ENCODE measurements around the gene LMAN2.

LMAN2 gene

GRCh38 chr5:177316005-177316404 is 35.5 kb downstream of the LMAN2 start:
- Histone ChIP-seq H3K27me3 (ENCODE audit: insufficient read depth, low read length) (no peaks in the 10 kb centered on the region), H3K36me3 (ENCODE audit: insufficient read depth, low read length) (peaks cover 10% of the 10 kb centered on the region), H3K27ac (ENCODE audit: low read depth, low read length, poor library complexity, severe bottlenecking) (no peak overlapping the region), H3K9ac (ENCODE audit: low read length) (no peak overlapping the region), H3K9me3 (ENCODE audit: low read length) (peaks cover 10% of the 10 kb centered on the region), H4K20me1 (ENCODE audit: insufficient read depth, low read length) (no peaks in the 10 kb centered on the region), H2AFZ (ENCODE audit: low read length) (no peak overlapping the region), H3K9me2 (ENCODE audit: low read depth, low read length) (no peaks in the 10 kb centered on the region), H3K4me2 (ENCODE audit: low read length) (no peak overlapping the region), H3K79me2 (ENCODE audit: insufficient read depth, low read length) (no peaks in the 10 kb centered on the region), H3K4me3 (ENCODE audit: low read depth, low read length, poor library complexity, severe bottlenecking) (no peak overlapping the region), H3F3A (ENCODE audit: insufficient read depth, low read length) (no peaks in the 10 kb centered on the region), H3K4me1 (ENCODE audit: insufficient read depth, low read length, severe bottlenecking) (peaks cover 10% of the 10 kb centered on the region)
- TF ChIP-seq CTCF (IDR thresholded peaks at IDR 0.05; ENCODE audit: low read length) (no peak), EZH2 (IDR thresholded peaks at IDR 0.05; ENCODE audit: borderline replicate concordance, low read length) (no peak)

DNA sequence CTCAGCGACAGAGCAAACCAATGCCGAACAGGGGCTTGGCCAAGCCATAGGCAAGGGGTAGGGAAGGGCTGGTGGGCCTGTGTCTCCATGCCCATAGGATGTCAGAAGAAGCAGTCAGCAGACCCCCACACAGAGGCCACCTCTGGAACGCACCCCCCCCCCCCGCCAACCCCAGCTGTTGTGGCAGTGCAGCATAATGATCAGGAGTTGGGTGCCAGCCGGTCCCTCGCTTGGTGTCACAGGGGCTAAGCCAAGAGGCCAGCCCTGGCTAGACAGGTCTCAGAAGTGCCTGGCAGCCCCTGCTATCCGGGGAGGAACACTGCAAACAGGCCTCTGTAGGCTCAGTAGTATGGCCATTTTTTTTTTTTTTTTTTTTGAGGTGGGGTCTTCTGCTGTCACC is 36.1 kb downstream of the LMAN2 start:
- no peak for TF ChIP-seq CTCF (IDR thresholded peaks at IDR 0.05; ENCODE audit: low read length)
- no peak for TF ChIP-seq EZH2 (IDR thresholded peaks at IDR 0.05; ENCODE audit: borderline replicate concordance, low read length)
- H3K4me3 ChIP-seq (ENCODE audit: low read depth, low read length, poor library complexity, severe bottlenecking) = no peak overlapping the region
- H2AFZ ChIP-seq (ENCODE audit: low read length) = no peak overlapping the region
- no peak overlapping the region for H3K4me2 ChIP-seq (ENCODE audit: low read length)
- peaks cover 10% of the 10 kb centered on the region for H3K36me3 ChIP-seq (ENCODE audit: insufficient read depth, low read length)
- H4K20me1 ChIP-seq (ENCODE audit: insufficient read depth, low read length) = no peaks in the 10 kb centered on the region
- no peaks in the 10 kb centered on the region for H3K9me2 ChIP-seq (ENCODE audit: low read depth, low read length)
- H3K27me3 ChIP-seq (ENCODE audit: insufficient read depth, low read length) = no peaks in the 10 kb centered on the region
- no peaks in the 10 kb centered on the region for H3K79me2 ChIP-seq (ENCODE audit: insufficient read depth, low read length)
- H3K9me3 ChIP-seq (ENCODE audit: low read length) = peaks cover 10% of the 10 kb centered on the region
- H3K9ac ChIP-seq (ENCODE audit: low read length) = no peak overlapping the region
- no peak overlapping the region for H3K27ac ChIP-seq (ENCODE audit: low read depth, low read length, poor library complexity, severe bottlenecking)
- no peaks in the 10 kb centered on the region for H3F3A ChIP-seq (ENCODE audit: insufficient read depth, low read length)
- H3K4me1 ChIP-seq (ENCODE audit: insufficient read depth, low read length, severe bottlenecking) = peaks cover 16% of the 10 kb centered on the region

- peaks cover 23% of the 10 kb centered on the region for H3K4me1 ChIP-seq (ENCODE audit: insufficient read depth, low read length, severe bottlenecking)
- H3K79me2 ChIP-seq (ENCODE audit: insufficient read depth, low read length) = no peaks in the 10 kb centered on the region
- no peak overlapping the region for H3K4me2 ChIP-seq (ENCODE audit: low read length)
- H3K27me3 ChIP-seq (ENCODE audit: insufficient read depth, low read length) = no peaks in the 10 kb centered on the region
- no peak overlapping the region for H3K4me3 ChIP-seq (ENCODE audit: low read depth, low read length, poor library complexity, severe bottlenecking)
- no peak overlapping the region for H3K27ac ChIP-seq (ENCODE audit: low read depth, low read length, poor library complexity, severe bottlenecking)
- no peaks in the 10 kb centered on the region for H4K20me1 ChIP-seq (ENCODE audit: insufficient read depth, low read length)
- TF ChIP-seq EZH2 (IDR thresholded peaks at IDR 0.05; ENCODE audit: borderline replicate concordance, low read length) (no peak), CTCF (IDR thresholded peaks at IDR 0.05; ENCODE audit: low read length) (no peak)
- peaks cover 2% of the 10 kb centered on the region; the same call in 1 of the 2 replicates for H3K36me3 ChIP-seq (ENCODE audit: insufficient read depth, low read length)
- no peak overlapping the region for H2AFZ ChIP-seq (ENCODE audit: low read length)
- H3K9me3 ChIP-seq (ENCODE audit: low read length) = peaks cover 6% of the 10 kb centered on the region
- no peaks in the 10 kb centered on the region for H3F3A ChIP-seq (ENCODE audit: insufficient read depth, low read length)
- H3K9ac ChIP-seq (ENCODE audit: low read length) = no peak overlapping the region
- H3K9me2 ChIP-seq (ENCODE audit: low read depth, low read length) = no peaks in the 10 kb centered on the region
These were observed 36.8 kb downstream of the LMAN2 start for GRCh38 chr5:177314376-177315342.
